Keratinocyte (primary cell): ENCODE measurements around the gene DHH. TPM values are rescaled to one million over a fixed set of nuclear protein-coding genes. Genes with fewer than 3 reads are reported as not detected.

Experiments used
- DNase-seq: peaks from one replicate; pipeline ENCODE4 v3.0.0-alpha.2; 2011; ENCODE audit warnings: low read depth, missing footprints, low spot score
- FAIRE-seq: peaks from 2 replicates; lab custom pipeline; 2011; peaks lifted over from hg19 to GRCh38; lab: Jason Lieb, UNC
- H2AFZ ChIP-seq: 2 replicates; pipeline ENCODE4 v1.6.0; 2012; ENCODE audit warnings: low read length, control low read depth, inconsistent platforms; ENCODE audit not compliant: control insufficient read depth
- H3K27ac ChIP-seq: 2 replicates; pipeline ENCODE4 v1.5.1; 2011; ENCODE audit warnings: low read length; ENCODE audit not compliant: control insufficient read depth, insufficient read depth
- H3K27me3 ChIP-seq: 3 replicates; pipeline ENCODE4 v1.6.0; 2011; ENCODE audit warnings: low read length; ENCODE audit not compliant: control insufficient read depth, insufficient read depth; ENCODE audit errors: extremely low read depth
- H3K36me3 ChIP-seq, 2 experiments: 2 replicates in 1 of 2; 3 replicates in 1 of 2; pipeline ENCODE4 v1.5.1; 2011; ENCODE audit warnings: low read length in 2 of 2, mild to moderate bottlenecking in 1 of 2; ENCODE audit not compliant: control insufficient read depth in 2 of 2, insufficient read depth in 2 of 2; ENCODE audit errors: extremely low read depth in 1 of 2
- H3K4me1 ChIP-seq: 3 replicates; pipeline ENCODE4 v1.5.1; 2011; ENCODE audit warnings: low read length; ENCODE audit not compliant: control insufficient read depth, insufficient read depth; ENCODE audit errors: extremely low read depth
- H3K4me2 ChIP-seq: 3 replicates; pipeline ENCODE4 v1.6.0; 2011; ENCODE audit warnings: low read depth, low read length; ENCODE audit not compliant: control insufficient read depth, insufficient read depth; ENCODE audit errors: extremely low read depth
- H3K4me3 ChIP-seq, 3 experiments: fragments of 200-600 bp in 1 of 3; sonication (generic) in 1 of 3; 2 replicates in 2 of 3; 3 replicates in 1 of 3; pipeline ENCODE4 v1.5.1; 2011 to 2016; ENCODE audit warnings: low read length in 3 of 3, mild to moderate bottlenecking in 3 of 3, control low read depth in 2 of 3, inconsistent platforms in 1 of 3, low read depth in 1 of 3, mixed read lengths in 1 of 3, mixed run types in 1 of 3, moderate library complexity in 1 of 3; ENCODE audit not compliant: control insufficient read depth in 2 of 3, insufficient read depth in 2 of 3; ENCODE audit errors: extremely low read depth in 1 of 3
- H3K79me2 ChIP-seq: 2 replicates; pipeline ENCODE4 v1.6.0; 2012; ENCODE audit warnings: low read length; ENCODE audit not compliant: control insufficient read depth, insufficient read depth
- H3K9ac ChIP-seq: 3 replicates; pipeline ENCODE4 v1.6.0; 2011; ENCODE audit warnings: low read length; ENCODE audit not compliant: control insufficient read depth, insufficient read depth; ENCODE audit errors: extremely low read depth
- H3K9me1 ChIP-seq: 3 replicates; pipeline ENCODE4 v1.6.0; 2011; ENCODE audit warnings: low read length; ENCODE audit not compliant: control insufficient read depth, insufficient read depth; ENCODE audit errors: extremely low read depth
- H3K9me3 ChIP-seq: 2 replicates; pipeline ENCODE4 v1.5.1; 2012; ENCODE audit warnings: low read depth, low read length; ENCODE audit not compliant: control insufficient read depth
- H4K20me1 ChIP-seq: 3 replicates; pipeline ENCODE4 v1.6.0; 2011; ENCODE audit warnings: low read length; ENCODE audit not compliant: control insufficient read depth, insufficient read depth; ENCODE audit errors: extremely low read depth
- EZH2 ChIP-seq: IDR thresholded peaks from one replicate; pipeline ENCODE4 v1.6.1; 2012; ENCODE audit warnings: inconsistent platforms, mild to moderate bottlenecking, low read length, moderate library complexity
- dilution Hi-C: fragments of 300-500 bp; cut with MboI; formaldehyde crosslinking; loops from one replicate; pipeline ENCODE4 v1.7.0; 2020; ENCODE audit warnings: low sequenced_read_pairs; ENCODE audit not compliant: extremely low pct_ligation_motif_present
- polyA plus RNA-seq, 5 experiments: library from polyadenylated mRNA; depleted of rRNA in 3 of 5; stranded (reverse) in 3 of 5; stranded (forward) in 1 of 5; unstranded in 1 of 5; fragments of >200 nt; gene quantifications; 1 replicate in 1 of 5; 2 replicates in 3 of 5; 3 replicates in 1 of 5; pipeline versions ENCODE4 v1.2.1 to v1.2.3, GENCODE V29; 2011 to 2012; ENCODE audit warnings: missing spikeins in 2 of 5, low read depth in 1 of 5, low replicate concordance in 1 of 5
- TF ChIP-seq, protein P1 (sequence below), 3 experiments: IDR thresholded peaks in 1 of 3; conservative IDR thresholded peaks in 1 of 3; optimal IDR thresholded peaks in 1 of 3; 2 replicates in 2 of 3; 3 replicates in 1 of 3; pipeline versions ENCODE3 to v1.5.1; 2011; ENCODE audit warnings: low read length in 3 of 3, mild to moderate bottlenecking in 3 of 3, moderate library complexity in 2 of 3, control low read depth in 1 of 3, inconsistent platforms in 1 of 3; ENCODE audit not compliant: insufficient read depth in 2 of 3; ENCODE audit errors: extremely low read depth in 1 of 3

The DHH gene
- polyA plus RNA-seq, 1 donor (not counting 4 experiments of a cell fraction or from before 2014, with no cell fraction given): not detected

DNA sequence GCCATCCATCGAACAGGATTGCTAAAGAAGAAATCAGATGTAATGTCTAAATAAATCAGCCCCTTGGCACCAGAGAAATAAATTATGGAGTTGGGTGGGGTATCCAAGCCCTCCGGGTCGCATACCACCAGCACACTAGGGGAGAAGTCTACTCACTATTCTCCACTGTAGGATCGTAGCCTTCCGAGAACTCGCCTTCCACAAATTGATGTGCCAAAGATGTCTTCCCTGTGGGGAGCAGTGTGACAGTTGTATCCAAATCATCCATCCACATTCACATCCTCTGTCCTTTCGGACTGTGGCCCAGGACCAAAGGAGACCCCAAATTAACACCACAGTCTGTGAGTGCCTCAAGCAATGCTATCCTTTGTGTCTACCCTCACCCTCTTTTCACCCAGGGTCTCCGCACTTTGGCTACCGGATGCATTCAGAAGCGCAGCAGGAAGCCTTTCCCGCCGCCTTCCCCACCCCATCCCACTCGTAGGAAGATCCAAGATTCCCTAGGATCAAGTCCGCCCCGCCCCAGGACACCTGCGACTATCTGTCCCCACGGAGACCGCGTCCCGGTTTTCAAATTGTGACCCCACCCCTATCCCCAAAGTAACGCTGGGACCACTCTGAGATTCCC is 25.6 kb downstream of the DHH start:
- no peaks in the 10 kb centered on the region for H3K9me3 ChIP-seq
- peak overlapping the region; percentile 63 to 82 (median 81) for H3K4me3 ChIP-seq
- H3K79me2 ChIP-seq: no peaks in the 10 kb centered on the region
- H4K20me1 ChIP-seq: no peaks in the 10 kb centered on the region
- H2AFZ ChIP-seq: peak overlapping the region; percentile 87
- H3K9me1 ChIP-seq: no peaks in the 10 kb centered on the region
- peak overlapping the region; percentile 85 for H3K4me2 ChIP-seq
- no peaks in the 10 kb centered on the region for H3K27me3 ChIP-seq
- DNase-seq (no peak), FAIRE-seq (no peak)
- TF ChIP-seq, protein P1, sequence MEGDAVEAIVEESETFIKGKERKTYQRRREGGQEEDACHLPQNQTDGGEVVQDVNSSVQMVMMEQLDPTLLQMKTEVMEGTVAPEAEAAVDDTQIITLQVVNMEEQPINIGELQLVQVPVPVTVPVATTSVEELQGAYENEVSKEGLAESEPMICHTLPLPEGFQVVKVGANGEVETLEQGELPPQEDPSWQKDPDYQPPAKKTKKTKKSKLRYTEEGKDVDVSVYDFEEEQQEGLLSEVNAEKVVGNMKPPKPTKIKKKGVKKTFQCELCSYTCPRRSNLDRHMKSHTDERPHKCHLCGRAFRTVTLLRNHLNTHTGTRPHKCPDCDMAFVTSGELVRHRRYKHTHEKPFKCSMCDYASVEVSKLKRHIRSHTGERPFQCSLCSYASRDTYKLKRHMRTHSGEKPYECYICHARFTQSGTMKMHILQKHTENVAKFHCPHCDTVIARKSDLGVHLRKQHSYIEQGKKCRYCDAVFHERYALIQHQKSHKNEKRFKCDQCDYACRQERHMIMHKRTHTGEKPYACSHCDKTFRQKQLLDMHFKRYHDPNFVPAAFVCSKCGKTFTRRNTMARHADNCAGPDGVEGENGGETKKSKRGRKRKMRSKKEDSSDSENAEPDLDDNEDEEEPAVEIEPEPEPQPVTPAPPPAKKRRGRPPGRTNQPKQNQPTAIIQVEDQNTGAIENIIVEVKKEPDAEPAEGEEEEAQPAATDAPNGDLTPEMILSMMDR (optimal IDR thresholded peaks at IDR 0.05 in 1 of 3, IDR thresholded peaks at IDR 0.05 in 1 of 3, conservative IDR thresholded peaks at IDR 0.05 in 1 of 3; ENCODE audit: extremely low read depth in 1 of 3, insufficient read depth in 2 of 3, low read length in 3 of 3): no peak
- no peak for TF ChIP-seq EZH2
- H3K27ac ChIP-seq: no peak overlapping the region
- dilution Hi-C loops: no loop called here
- peaks cover 8% of the 10 kb centered on the region for H3K4me1 ChIP-seq
- H3K9ac ChIP-seq: peak overlapping the region; percentile 74
- H3K36me3 ChIP-seq: no peaks in the 10 kb centered on the region

DNA sequence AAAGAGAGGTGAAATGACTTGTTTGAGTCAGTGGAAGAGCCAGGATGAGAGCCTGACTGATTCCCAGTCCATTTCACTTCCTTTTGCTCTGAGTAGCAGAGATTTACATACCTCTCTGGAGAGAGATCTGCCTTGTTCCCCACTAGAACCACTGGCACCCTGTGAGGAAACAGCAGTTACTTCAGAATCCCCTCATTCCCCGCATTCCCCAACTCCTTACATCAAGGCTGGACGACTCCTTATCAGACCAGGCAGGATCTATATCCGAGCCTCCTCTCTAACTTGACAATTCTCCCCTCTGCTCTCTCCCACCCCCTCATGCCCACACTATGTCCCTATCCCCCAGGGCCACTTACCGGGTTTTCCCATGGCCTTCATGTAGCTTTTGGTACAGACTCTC is 28.5 kb downstream of the DHH start:
- H2AFZ ChIP-seq: no peak overlapping the region
- H3K9ac ChIP-seq: no peak overlapping the region
- no peaks in the 10 kb centered on the region for H3K9me3 ChIP-seq
- no peaks in the 10 kb centered on the region for H3K9me1 ChIP-seq
- no peak for FAIRE-seq
- H3K4me3 ChIP-seq: no peak overlapping the region
- H4K20me1 ChIP-seq: no peaks in the 10 kb centered on the region
- H3K27me3 ChIP-seq: no peaks in the 10 kb centered on the region
- dilution Hi-C loops: no loop called here
- H3K4me1 ChIP-seq: peaks cover 8% of the 10 kb centered on the region
- no peak overlapping the region for H3K27ac ChIP-seq
- no peaks in the 10 kb centered on the region for H3K36me3 ChIP-seq
- H3K79me2 ChIP-seq: peaks cover 2% of the 10 kb centered on the region
- TF ChIP-seq EZH2: no peak
- TF ChIP-seq, protein P1 (optimal IDR thresholded peaks at IDR 0.05 in 1 of 3, IDR thresholded peaks at IDR 0.05 in 1 of 3, conservative IDR thresholded peaks at IDR 0.05 in 1 of 3; ENCODE audit: extremely low read depth in 1 of 3, insufficient read depth in 2 of 3, low read length in 3 of 3): no peak
- DNase-seq: no peak
- H3K4me2 ChIP-seq: no peak overlapping the region
